Activated CD4-positive, alpha-beta T cell treated with anti-CD3 and anti-CD28 coated beads for 36 hours (primary cell): ENCODE data around the gene STPG2. TPM values are rescaled to one million over a fixed set of nuclear protein-coding genes. Genes with fewer than 3 reads are reported as not detected.
"Not testable (repeated sequence)": the region's sequence is repeated elsewhere in the genome, so short reads cannot be mapped to it uniquely, and the experiment has no call there.

ENCODE experiments used
- ATAC-seq: fragments of 200-7000 bp; cut with Tn5 transposase; one replicate; pipeline ENCODE4 v1.10.0; 2021; ENCODE audit warnings: mild to moderate bottlenecking, moderate library complexity
- CTCF ChIA-PET: fragments of 350-600 bp; sonication (Branson Sonifier 250); formaldehyde crosslinking; loops from one replicate; lab custom pipeline; 2021; ENCODE audit warnings: antibody characterized with exemption; lab: Charles Lee
- POLR2A ChIA-PET: fragments of 350-600 bp; sonication (Branson Sonifier 250); formaldehyde crosslinking; loops from one replicate; lab custom pipeline; 2021; ENCODE audit warnings: antibody characterized with exemption, inconsistent platforms; lab: Charles Lee
- DNase-seq: peaks from one replicate; pipeline ENCODE4 v3.0.0-alpha.2; 2020
- H3K27ac Mint-ChIP-seq: one replicate; pipeline ENCODE4 v1.8.0; 2021; ENCODE audit warnings: mixed read lengths
- H3K27me3 Mint-ChIP-seq: one replicate; pipeline ENCODE4 v1.8.0; 2021; ENCODE audit warnings: mixed read lengths
- H3K36me3 Mint-ChIP-seq: one replicate; pipeline ENCODE4 v1.8.0; 2021; ENCODE audit warnings: low read depth, mixed read lengths
- H3K4me1 Mint-ChIP-seq: one replicate; pipeline ENCODE4 v1.8.0; 2021; ENCODE audit warnings: mixed read lengths
- H3K4me3 Mint-ChIP-seq: one replicate; pipeline ENCODE4 v1.8.0; 2021; ENCODE audit warnings: mild to moderate bottlenecking, moderate library complexity, mixed read lengths
- H3K9me3 Mint-ChIP-seq: one replicate; pipeline ENCODE4 v1.8.0; 2021; ENCODE audit warnings: low read depth, mixed read lengths
- intact Hi-C, 2 experiments: fragments of 100-400 bp; cut with DNase I in 1 of 2; cut with micrococcal nuclease in 1 of 2; formaldehyde crosslinking; loops; one replicate each; pipeline versions ENCODE4 v1.14.2 to v1.15.1; 2022 to 2024; cut with DNase I, micrococcal nuclease
- total RNA-seq, 2 experiments: library from RNA; stranded (reverse); gene quantifications; one replicate each; pipeline ENCODE4 v1.2.3, GENCODE V29; 2021

STPG2 gene
- total RNA-seq, 2 experiments from 2014 or later = 0.14 to 0.25 TPM

DNA sequence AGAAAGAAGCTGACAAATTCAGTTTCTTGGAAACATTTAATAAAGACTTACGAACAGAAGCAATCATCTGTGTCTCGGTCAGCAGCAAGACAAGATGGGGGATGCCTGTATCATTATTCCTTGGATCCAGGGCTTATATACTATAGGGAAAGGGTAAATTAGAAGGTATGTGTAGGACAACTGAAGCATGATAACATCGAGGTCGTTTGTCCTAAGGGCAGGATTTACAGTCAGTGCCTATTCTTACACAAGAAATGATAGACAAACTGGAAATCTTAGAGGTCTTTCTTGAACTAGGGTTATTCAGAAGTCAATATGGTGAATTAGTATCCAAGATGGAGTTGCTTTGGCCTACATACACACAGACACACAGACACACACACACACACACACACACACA lies 553.0 kb downstream of the STPG2 start:
- Mint-ChIP-seq H3K4me1 (no peaks in the 10 kb centered on the region), H3K4me3 (no peak overlapping the region), H3K36me3 (no peaks in the 10 kb centered on the region), H3K9me3 (peaks cover 7% of the 10 kb centered on the region), H3K27ac (no peak overlapping the region), H3K27me3 (no peaks in the 10 kb centered on the region)
- ATAC-seq (no peak), DNase-seq (no peak)
- intact Hi-C loops = no loop called here
- ChIA-PET POLR2A (no interaction called here), CTCF (no interaction called here)

DNA sequence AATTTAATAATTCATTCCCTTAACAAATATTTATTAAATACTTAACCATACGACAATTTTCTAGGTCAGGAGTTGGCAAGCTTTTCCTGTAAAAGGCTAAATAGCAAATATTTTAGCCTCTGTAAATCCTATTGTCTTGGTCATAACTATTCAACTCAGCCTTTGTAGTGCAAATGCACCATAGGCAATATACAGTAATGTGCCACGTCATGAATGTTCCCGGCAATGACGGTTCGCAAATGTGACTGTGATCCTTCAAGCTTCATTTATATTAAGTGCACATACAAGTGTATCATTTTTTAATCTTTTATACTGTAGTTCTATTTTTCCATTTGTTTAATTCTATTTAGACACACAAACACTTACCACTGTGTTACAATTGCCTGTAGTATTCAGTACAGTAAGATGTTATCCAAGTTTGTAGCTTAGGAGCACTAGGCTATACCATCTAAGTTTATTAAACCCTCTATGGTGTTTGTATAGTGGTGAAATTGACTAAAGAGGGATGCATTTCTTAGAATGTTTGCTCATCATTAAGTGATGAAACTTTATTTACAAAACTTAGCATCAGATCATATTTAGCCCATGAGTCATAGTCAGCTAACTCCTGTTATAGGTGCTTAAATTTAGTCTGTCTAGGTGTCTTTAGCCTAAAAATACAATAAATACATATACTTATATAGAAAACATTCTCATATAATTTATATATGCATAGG lies 553.6 kb downstream of the STPG2 start:
- Mint-ChIP-seq H3K27me3 (no peaks in the 10 kb centered on the region), H3K36me3 (no peaks in the 10 kb centered on the region), H3K27ac (no peak overlapping the region), H3K4me3 (no peak overlapping the region), H3K9me3 (peaks cover 7% of the 10 kb centered on the region), H3K4me1 (no peaks in the 10 kb centered on the region)
- CTCF ChIA-PET = no interaction called here
- intact Hi-C loops = no loop called here
- POLR2A ChIA-PET = no interaction called here
- ATAC-seq (no peak), DNase-seq (no peak)

DNA sequence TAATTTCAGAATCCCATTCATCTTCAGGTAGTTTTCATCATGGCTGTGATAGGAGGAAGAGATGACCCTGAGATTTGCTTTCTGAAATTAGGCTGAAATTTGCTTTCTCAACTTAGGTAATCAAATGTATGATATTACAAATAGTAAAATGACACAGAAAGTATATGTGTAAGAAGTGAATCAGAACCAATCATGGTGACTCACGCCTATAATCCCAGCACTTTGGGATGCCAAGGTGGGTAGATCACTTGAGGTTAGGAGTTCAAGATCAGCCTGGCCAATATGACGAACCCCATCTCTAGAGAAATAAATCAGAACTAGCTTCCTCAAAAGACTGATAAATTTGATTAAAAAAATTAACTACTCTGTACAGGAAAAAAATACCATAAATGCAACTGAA lies 555.4 kb downstream of the STPG2 start:
- ATAC-seq = no peak
- Mint-ChIP-seq H3K4me1 (no peaks in the 10 kb centered on the region), H3K27me3 (no peaks in the 10 kb centered on the region), H3K4me3 (no peak overlapping the region), H3K27ac (no peak overlapping the region), H3K9me3 (no peaks in the 10 kb centered on the region), H3K36me3 (no peaks in the 10 kb centered on the region)
- intact Hi-C loops = no loop called here
- ChIA-PET POLR2A (no interaction called here), CTCF (no interaction called here)
- no peak for DNase-seq

DNA sequence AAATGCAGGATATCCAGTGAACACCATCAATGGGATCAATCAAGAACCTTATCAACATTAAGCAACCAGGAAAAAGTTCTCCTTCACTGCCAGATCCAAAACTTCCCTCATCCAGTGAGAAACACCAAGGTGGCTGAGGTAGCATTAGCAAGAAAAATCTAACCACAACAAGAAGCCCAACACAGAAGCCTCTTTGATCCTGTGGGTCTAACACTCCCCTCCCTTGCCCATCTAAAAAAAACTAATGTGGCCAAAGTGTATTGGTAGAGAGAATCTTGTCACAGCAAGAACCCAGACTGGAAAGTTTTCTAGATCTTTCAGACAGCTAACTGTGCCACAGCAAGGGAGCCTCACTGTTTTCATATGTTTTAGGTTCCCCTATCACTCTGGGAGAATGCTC lies 558.0 kb downstream of the STPG2 start:
- H3K27me3 Mint-ChIP-seq = no peaks in the 10 kb centered on the region
- no peaks in the 10 kb centered on the region for H3K36me3 Mint-ChIP-seq
- no peaks in the 10 kb centered on the region for H3K9me3 Mint-ChIP-seq
- no peaks in the 10 kb centered on the region for H3K4me1 Mint-ChIP-seq
- no peak overlapping the region for H3K4me3 Mint-ChIP-seq
- CTCF ChIA-PET = no interaction called here
- POLR2A ChIA-PET = no interaction called here
- no peak for DNase-seq
- ATAC-seq = no peak
- intact Hi-C loops = no loop called here
- no peak overlapping the region for H3K27ac Mint-ChIP-seq

DNA sequence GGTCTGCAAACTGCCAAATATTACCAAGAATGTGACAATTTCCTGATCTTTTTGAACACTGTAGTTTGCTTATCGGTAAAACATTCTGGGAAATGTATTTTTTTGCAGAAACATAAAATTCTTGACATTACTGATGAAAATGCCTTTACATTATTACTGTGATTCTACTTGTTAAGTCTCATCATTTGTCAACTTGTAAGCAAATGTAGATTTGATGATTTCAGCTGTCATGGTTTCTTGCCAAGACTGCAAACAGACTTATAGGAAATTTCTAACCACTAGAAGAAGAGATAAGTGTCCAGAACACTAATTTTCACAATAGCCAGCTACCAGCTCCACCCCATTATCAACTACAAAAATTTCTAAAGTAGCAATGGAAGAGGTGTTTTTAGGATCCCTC lies 560.4 kb downstream of the STPG2 start:
- Mint-ChIP-seq H3K4me1 (no peaks in the 10 kb centered on the region), H3K9me3 (peaks cover 5% of the 10 kb centered on the region), H3K36me3 (no peaks in the 10 kb centered on the region), H3K27me3 (no peaks in the 10 kb centered on the region), H3K27ac (no peak overlapping the region), H3K4me3 (no peak overlapping the region)
- intact Hi-C loops = no loop called here
- no peak for DNase-seq
- POLR2A ChIA-PET = no interaction called here
- no peak for ATAC-seq
- CTCF ChIA-PET = no interaction called here

DNA sequence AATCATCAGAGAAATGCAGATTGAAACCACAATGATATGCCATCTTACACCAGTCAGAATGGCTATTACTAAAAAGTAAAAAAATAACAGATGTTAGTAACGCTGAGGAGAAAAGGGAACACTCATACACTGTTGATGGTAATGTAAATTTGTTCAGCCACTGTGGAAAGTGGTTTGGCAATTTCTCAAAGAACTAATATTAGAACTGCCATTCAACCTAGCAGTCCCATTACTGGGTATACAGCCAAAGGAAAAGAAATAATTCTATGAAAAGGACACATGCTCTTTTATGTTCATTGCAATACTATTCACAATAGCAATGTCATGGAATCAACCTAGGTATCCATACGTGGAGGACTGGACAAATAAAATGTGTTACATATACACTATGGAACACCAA lies 566.3 kb downstream of the STPG2 start:
- no peaks in the 10 kb centered on the region for H3K27me3 Mint-ChIP-seq
- H3K9me3 Mint-ChIP-seq = peaks cover 9% of the 10 kb centered on the region
- intact Hi-C loops = no loop called here
- no peaks in the 10 kb centered on the region for H3K36me3 Mint-ChIP-seq
- no peak overlapping the region for H3K27ac Mint-ChIP-seq
- no peak for ATAC-seq
- no peaks in the 10 kb centered on the region for H3K4me1 Mint-ChIP-seq
- H3K4me3 Mint-ChIP-seq = no peak overlapping the region
- CTCF ChIA-PET = interaction anchor here (0.6 kb wide), 1 partner anchor 383 kb away, joined by 3 read pairs; no protein-coding TSS in a partner anchor
- DNase-seq = no peak
- POLR2A ChIA-PET = no interaction called here

DNA sequence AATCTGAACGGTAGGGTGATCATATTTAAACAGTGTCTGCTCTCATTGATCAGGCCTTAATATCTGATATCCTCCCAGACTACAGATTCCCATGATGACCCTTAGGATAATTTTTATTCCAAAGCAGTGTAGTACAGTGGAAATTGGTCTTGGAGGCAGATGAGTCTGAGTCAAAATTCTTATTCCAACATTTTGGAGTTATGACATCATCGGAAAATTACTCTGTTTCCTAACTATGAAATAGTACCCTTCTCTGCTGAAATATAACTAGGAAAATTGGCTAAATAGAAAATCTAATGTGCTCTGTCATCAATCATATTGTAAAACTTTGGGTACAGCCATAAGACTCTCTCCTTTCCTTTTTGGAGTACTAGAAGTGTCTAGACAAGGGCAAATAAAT lies 583.3 kb downstream of the STPG2 start:
- no peaks in the 10 kb centered on the region for H3K27me3 Mint-ChIP-seq
- DNase-seq (no peak), ATAC-seq (no peak)
- H3K4me1 Mint-ChIP-seq = no peaks in the 10 kb centered on the region
- ChIA-PET CTCF (no interaction called here), POLR2A (no interaction called here)
- no peak overlapping the region for H3K27ac Mint-ChIP-seq
- H3K9me3 Mint-ChIP-seq = peaks cover 16% of the 10 kb centered on the region
- H3K36me3 Mint-ChIP-seq = no peaks in the 10 kb centered on the region
- no peak overlapping the region for H3K4me3 Mint-ChIP-seq
- intact Hi-C loops = no loop called here

DNA sequence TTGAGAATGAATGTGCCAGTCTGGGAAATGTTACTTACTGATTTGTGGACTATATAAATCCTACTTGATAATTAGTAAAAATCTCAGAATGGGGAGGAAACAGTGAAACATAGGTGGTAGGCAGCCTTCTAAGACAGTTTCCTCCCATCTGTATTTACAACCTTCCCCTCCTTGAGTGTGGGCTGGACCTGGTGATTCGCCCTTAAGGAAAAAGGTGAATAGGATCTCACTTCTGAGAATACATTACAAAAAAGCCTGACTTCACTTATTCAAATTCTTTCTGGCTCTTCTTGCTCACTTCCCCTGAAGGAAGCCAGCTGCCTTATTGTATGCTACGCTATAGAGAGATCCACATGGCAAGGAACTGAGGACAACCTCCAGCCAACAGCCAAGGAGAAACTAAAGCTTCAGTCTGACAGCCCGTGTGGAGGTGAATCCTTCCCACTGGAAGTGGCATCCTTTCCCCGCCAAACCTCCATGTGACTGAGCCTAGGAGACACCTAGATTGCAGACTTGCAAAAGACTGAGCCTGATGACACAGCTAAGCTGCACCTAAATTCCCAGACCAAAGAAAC lies 585.0 kb downstream of the STPG2 start:
- ATAC-seq = no peak

DNA sequence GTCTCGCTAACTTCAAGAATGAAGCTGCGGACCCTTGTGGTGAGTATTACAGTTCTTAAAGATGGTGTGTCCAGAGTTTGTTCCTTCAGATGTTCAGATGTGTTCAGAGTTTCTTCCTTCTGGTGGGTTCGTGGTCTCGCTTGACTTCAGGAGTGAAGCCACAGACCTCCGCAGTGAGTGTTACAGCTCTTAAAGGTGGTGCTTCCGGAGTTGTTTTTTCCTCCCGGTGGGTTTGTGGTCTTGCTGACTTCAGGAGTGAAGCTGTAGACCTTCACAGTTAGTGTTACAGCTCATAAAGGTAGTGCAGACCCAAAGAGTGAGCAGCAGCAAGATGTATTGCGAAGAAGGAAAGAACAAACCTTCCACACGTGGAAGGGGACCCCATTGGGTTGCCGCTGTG lies 592.6 kb downstream of the STPG2 start:
- H3K4me3 Mint-ChIP-seq, H3K9me3 Mint-ChIP-seq, H3K27me3 Mint-ChIP-seq, ATAC-seq, intact Hi-C loops, CTCF ChIA-PET, POLR2A ChIA-PET, H3K4me1 Mint-ChIP-seq, H3K27ac Mint-ChIP-seq, DNase-seq, H3K36me3 Mint-ChIP-seq: not testable (repeated sequence)

More for the DNA sequence above, 585.0 kb downstream of the STPG2 start:
- Mint-ChIP-seq H3K36me3 (no peaks in the 10 kb centered on the region), H3K4me3 (no peak overlapping the region), H3K4me1 (no peaks in the 10 kb centered on the region), H3K27ac (no peak overlapping the region), H3K9me3 (peaks cover 11% of the 10 kb centered on the region), H3K27me3 (no peaks in the 10 kb centered on the region)
- DNase-seq = no peak
- POLR2A ChIA-PET = no interaction called here
- CTCF ChIA-PET = no interaction called here
- intact Hi-C loops = no loop called here

DNA sequence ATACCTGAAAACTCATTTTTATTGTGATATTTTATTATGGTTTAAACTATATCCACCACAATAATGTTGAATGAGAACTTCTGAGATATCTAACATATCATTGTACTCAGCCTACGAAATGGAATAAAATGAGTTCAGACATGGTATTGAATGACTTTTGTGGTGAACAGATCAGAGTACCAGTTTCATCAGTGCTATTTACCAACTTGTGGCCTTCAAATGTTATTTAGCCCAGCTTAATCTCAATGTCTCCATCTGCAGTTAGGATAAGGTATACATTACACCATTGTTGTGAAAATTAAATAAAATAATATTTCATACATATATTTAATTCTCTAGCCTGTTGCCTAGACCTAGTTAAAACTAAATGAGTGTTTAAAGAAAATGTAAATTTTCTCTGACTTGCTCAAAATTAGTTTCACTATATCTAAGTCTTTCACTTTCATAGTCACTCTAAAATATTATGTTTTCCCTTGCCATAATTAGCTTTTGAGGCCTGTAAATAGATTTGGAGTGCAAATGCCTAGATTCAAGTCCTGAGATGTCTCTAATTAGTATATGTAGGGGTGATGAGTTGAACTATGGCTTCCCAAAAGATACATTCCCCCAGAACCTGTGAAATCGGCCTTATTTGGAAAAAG lies 594.2 kb downstream of the STPG2 start:
- DNase-seq (no peak), ATAC-seq (no peak)
- peaks cover 3% of the 10 kb centered on the region for H3K9me3 Mint-ChIP-seq
- H3K36me3 Mint-ChIP-seq = no peaks in the 10 kb centered on the region
- no peaks in the 10 kb centered on the region for H3K27me3 Mint-ChIP-seq
- POLR2A ChIA-PET = no interaction called here
- H3K4me3 Mint-ChIP-seq = no peak overlapping the region
- no peaks in the 10 kb centered on the region for H3K4me1 Mint-ChIP-seq
- intact Hi-C loops = no loop called here
- CTCF ChIA-PET = no interaction called here
- H3K27ac Mint-ChIP-seq = no peak overlapping the region

DNA sequence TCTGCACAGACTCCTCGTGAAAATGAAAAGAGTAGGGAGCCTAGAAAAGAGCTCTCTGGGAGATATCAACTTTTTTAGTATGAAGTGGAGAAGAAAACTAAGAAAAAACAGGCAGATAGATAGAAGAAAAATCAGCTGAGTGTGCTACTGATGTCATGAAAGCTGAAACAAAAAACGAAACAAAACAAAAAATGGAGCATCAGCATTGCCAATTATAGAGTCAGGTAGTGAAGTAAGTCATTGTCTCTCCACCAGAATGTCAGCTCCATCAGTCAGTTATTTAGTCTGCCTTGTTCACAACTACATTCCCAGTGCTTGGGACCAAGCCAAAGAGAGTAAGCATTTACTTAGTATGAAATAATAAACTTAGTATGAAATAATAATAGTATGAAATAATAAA lies 595.1 kb downstream of the STPG2 start:
- H3K9me3 Mint-ChIP-seq = peaks cover 6% of the 10 kb centered on the region
- ChIA-PET CTCF (no interaction called here), POLR2A (no interaction called here)
- H3K27me3 Mint-ChIP-seq = no peaks in the 10 kb centered on the region
- intact Hi-C loops = no loop called here
- ATAC-seq = no peak
- H3K4me1 Mint-ChIP-seq = no peaks in the 10 kb centered on the region
- no peak for DNase-seq
- H3K36me3 Mint-ChIP-seq = no peaks in the 10 kb centered on the region
- H3K4me3 Mint-ChIP-seq = no peak overlapping the region
- no peak overlapping the region for H3K27ac Mint-ChIP-seq

DNA sequence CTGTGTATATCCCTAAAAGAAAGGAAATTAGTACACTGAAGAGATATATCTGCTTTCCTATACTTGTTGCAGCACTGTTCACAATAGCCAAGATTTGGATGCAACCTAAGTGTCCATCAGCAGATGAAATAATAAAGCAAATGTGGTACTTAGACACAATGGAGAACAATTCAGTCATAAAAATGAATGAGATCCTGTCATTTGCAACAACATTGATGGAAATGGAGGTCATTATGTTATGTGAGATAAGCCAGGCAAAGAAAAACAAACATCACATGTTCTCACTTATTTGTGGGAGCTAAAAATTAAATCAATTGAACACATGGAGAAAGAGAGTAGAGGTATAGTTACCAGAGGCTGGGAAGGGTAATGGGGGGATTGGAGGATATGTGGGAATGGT lies 611.9 kb downstream of the STPG2 start:
- intact Hi-C loops = no loop called here
- peaks cover 13% of the 10 kb centered on the region for H3K9me3 Mint-ChIP-seq
- no peak overlapping the region for H3K4me3 Mint-ChIP-seq
- no peaks in the 10 kb centered on the region for H3K36me3 Mint-ChIP-seq
- ChIA-PET POLR2A (no interaction called here), CTCF (no interaction called here)
- no peaks in the 10 kb centered on the region for H3K27me3 Mint-ChIP-seq
- DNase-seq (no peak), ATAC-seq (no peak)
- no peaks in the 10 kb centered on the region for H3K4me1 Mint-ChIP-seq
- H3K27ac Mint-ChIP-seq = no peak overlapping the region
